Measurements from ENCODE around the gene TBKBP1.
A peak's percentile ranks its signal among the peaks of the same experiment; 100 is the strongest.

TBKBP1 gene

GRCh38 chr17:47698749-47699535 is 5.0 kb downstream of the TBKBP1 start:
- DNase-seq, result peak; percentile 38

GRCh38 chr17:47699536-47699840 is 5.5 kb downstream of the TBKBP1 start:
- DNase-seq, result no peak

DNA sequence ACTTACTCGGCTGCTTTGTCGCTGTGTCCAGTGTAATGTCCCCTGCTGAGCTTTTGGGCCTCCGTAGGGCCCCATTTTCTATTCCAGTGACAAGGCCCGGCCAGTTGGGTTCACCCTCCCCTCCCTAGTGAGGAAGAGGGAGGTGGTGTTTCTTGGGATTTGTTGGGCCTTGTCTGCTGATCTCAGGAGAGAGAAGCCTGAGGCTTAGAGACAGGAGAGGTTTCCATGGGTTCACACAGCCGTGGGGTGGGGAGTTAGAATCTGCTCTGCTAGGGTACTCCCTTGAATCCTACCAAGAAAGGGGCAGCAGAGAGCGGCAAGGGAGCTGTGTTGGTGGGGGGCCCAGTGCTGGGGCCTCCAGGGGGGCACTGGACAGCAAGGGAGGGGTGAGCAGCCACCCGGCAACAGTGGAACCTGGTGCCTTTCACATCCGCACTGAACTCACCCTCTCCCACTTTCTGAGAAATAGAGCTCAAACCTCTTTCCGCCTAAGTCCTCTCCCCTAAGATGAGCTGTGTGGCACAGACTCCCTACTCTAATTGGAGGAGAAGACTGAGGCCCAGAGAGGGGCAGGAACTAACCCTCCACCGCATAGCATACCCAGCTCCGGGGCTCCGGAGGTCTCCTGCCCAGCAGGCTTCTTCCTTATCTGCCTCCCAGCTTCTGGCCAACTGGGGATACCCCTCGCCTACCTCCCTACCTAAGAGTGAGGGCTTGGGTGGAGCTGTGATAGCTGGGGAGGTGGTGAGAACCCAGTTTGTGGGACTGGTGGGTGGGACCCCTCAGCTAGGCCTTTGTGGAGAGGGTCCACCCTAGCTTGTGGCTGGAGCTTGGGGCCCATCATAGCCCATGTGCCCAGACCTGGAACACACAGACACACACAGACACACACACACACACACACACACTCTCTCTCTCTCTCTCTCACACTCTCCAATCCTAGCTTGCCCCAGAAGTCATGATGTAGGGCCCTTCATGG is 6.8 kb downstream of the TBKBP1 start:
- no peak for DNase-seq

DNA sequence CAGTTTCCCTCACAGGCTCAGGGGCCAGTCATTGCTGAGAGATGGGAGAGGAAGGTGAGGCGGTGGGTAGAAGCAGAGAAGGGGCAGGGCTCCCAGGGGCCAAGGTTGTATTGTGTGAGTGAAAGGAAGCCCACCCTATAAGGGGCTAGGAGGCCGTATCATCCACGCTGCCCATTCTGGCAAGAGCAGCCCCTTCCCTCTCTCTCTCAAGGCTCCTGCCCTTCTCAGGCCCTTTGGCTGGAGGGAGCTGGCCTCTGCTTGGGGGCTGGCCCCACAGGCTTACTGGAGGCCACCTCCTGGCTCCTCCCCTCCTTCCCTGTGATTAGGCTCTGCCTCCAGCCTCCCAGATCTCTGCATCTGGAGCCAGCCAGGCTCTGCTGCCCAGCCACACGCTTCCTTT is 7.6 kb downstream of the TBKBP1 start:
- DNase-seq, result no peak

- DNase-seq, result no peak
These were observed 8.5 kb downstream of the TBKBP1 start for GRCh38 chr17:47702391-47702995.

DNA sequence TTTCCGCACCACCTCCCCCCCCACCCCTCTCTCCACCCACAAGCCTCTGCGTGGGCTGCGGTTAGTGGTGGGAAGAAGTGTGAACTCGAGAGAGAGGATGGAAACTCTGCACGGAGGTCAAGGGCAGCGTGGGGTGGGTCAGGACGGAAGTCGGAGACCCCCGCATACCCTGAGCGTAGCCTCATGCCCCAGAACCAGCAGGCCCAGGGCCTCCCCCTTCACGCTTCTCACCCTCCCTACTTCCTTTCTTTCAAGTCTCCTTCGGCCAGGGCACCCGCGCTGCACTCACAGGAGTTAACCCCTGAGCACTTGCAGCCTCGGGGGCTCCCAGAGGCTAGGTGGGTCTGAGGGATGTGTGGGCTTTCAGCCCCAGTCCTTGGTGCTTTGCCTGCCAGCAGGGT is 9.2 kb downstream of the TBKBP1 start:
- no peak for DNase-seq

- no peak for DNase-seq
These were observed 9.7 kb downstream of the TBKBP1 start for GRCh38 chr17:47703671-47704070.

GRCh38 chr17:47704116-47704515 is 10.2 kb downstream of the TBKBP1 start:
- no peak for DNase-seq

DNA sequence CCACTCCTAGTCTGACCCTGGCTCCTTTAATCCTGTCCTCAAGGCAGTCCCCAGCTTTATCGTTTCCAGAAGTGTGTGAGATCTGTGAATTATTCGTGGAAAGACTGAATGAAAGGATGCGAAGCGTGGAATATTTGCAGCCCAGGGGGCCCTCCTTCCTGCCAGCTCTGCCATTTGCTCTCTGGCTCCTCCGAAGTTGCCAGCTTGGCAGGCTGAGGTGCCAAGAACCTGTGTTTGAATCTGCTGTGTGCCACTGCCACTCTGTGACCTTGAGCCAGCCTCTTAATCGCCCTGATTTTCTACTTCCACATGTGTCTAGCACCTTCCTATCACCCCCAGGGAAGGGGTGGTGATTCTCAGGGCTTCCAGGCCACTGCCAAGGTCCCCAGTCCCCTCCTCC is 10.8 kb downstream of the TBKBP1 start:
- no peak for DNase-seq

GRCh38 chr17:47705536-47706530 is 11.9 kb downstream of the TBKBP1 start:
- DNase-seq, result no peak

- no peak for DNase-seq
These were observed 13.3 kb downstream of the TBKBP1 start for GRCh38 chr17:47707056-47707804.

- DNase-seq, result no peak
These were observed 13.9 kb downstream of the TBKBP1 start for GRCh38 chr17:47707884-47708283.

DNA sequence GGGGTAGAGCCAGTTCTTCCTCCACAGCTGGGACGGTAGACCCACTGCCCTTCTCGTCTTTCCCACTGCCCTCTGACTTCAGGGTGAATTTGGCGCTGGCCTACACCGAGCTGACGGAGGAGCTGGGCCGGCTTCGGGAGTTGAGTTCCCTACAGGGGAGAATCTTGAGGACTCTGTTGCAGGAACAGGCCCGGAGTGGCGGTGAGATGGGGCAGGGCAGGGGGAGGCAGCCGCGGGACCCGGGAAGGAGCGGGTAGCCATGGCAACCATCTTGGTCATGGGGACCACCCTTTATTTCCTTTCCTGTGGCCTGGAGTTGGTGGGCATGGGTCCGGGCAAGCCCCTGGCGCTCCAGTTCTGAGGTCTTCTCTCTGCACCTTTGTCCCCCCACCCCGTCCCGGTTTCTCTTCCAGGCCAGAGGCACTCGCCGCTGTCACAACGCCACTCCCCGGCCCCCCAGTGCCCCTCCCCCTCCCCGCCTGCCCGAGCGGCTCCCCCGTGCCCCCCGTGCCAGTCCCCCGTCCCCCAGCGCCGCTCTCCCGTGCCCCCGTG is 14.4 kb downstream of the TBKBP1 start:
- DNase-seq, result no peak

GRCh38 chr17:47708864-47709541 is 15.0 kb downstream of the TBKBP1 start:
- no peak for DNase-seq

DNA sequence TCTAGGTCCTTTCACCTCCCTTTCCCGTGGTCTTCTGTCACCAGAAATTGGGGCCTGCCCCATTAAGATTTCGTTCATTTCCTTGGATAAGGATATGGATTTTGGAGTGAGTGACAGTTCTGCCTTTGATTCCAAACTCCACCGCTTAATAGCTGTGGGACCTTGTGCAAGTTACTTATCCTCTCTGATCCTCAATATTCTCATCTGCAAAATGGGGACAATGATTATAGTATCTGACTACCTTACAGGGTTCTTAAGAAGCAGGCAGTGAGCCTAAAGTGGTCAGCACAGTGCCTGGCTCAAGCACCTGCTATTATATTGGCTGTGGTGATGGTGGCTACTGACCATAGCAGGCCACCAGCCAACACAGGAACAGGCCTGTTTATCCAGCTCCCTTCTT is 15.6 kb downstream of the TBKBP1 start:
- DNase-seq, result no peak

GRCh38 chr17:47711366-47712099 is 17.6 kb downstream of the TBKBP1 start:
- no peak for DNase-seq

GRCh38 chr17:47712330-47713023 is 18.5 kb downstream of the TBKBP1 start:
- no peak for DNase-seq

DNA sequence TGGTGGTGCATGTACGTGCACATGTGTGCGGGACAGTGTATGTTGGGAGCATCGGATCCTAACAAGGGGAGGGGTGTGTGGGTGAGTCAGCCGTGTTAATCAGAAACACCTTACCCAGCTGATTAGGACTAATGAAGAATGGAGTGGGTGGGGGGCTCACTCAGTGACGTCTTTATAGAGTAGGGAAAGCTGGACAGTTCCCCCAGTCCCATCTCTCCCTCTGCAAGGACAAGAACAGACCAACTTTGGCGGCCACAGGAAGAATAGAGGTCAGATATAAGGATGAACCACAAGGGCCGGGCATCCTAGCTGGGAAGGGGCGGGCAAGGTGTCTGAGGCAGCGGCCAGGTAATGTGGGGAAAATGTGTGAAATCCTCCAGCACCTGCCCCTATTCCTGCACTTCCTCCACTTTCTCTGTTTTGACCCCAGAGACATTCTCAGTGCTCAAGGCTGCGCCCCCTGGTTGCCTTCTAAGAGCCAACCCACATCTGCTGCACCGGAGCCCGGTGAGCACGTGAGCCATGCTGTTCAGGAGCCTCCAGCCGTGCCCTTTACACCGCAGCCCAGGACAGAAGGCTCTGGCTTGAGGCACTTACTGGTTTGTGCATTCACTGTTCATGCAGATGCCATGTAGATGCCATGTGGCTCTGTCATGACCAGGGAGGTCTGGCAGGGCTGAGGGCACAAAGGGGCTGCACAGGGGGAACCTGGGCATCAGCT is 20.2 kb downstream of the TBKBP1 start:
- DNase-seq, result no peak
